Spinal cord (tissue), 10 donors: ENCODE measurements around the gene TMEM121. TPM values are rescaled to one million over a fixed set of nuclear protein-coding genes. Genes with fewer than 3 reads are reported as not detected.

Source experiments
- DNase-seq, 6 donors: peaks; one replicate each; pipeline versions ENCODE4 v3.0.0 to v3.0.0-alpha.2; 2013 to 2015; ENCODE audit warnings: low spot score in 6 of 6, low read depth in 4 of 6
- H3K27ac ChIP-seq: one replicate; pipeline ENCODE4 v1.5.1; 2013; ENCODE audit warnings: low read depth, low read length, control low read depth
- H3K27me3 ChIP-seq: one replicate; pipeline ENCODE4 v1.6.1; 2013; ENCODE audit warnings: low read length; ENCODE audit not compliant: control insufficient read depth, insufficient read depth
- H3K36me3 ChIP-seq: one replicate; pipeline ENCODE4 v1.6.1; 2013; ENCODE audit warnings: low read length; ENCODE audit not compliant: control insufficient read depth, insufficient read depth
- H3K4me1 ChIP-seq: one replicate; pipeline ENCODE4 v1.6.1; 2013; ENCODE audit warnings: low read length; ENCODE audit not compliant: control insufficient read depth, insufficient read depth
- H3K4me3 ChIP-seq: one replicate; pipeline ENCODE4 v1.5.1; 2013; ENCODE audit warnings: low read depth, low read length, control low read depth
- H3K9me3 ChIP-seq: one replicate; pipeline ENCODE4 v1.6.1; 2013; ENCODE audit warnings: low read length; ENCODE audit not compliant: control insufficient read depth, insufficient read depth
- WGBS: methylation state at CpG from one replicate; pipeline ENCODE4 v1.1.5; 2013; ENCODE audit warnings: missing lambda C conversion rate; ENCODE audit not compliant: insufficient coverage; 5-methylcytosine and 5-hydroxymethylcytosine counted together
- polyA plus RNA-seq, 2 donors: library from polyadenylated mRNA; unstranded; fragments of 120-200 nt; gene quantifications; one replicate each; pipeline ENCODE4 v1.2.1, GENCODE V29; 2013; ENCODE audit not compliant: insufficient read length in 2 of 2
- total RNA-seq, 2 donors: library from RNA; depleted of rRNA in 1 of 2; stranded (reverse); fragments of 120-200 nt in 1 of 2; fragments of >200 nt in 1 of 2; gene quantifications; one replicate each; pipeline versions ENCODE4 v1.2.3 to v1.2.4, GENCODE V29; 2013 to 2014
- donor health status: healthy.

Gene TMEM121
- total and polyA plus RNA-seq, 4 donors = 11.7 to 27.1 (median 18.1) TPM

DNA sequence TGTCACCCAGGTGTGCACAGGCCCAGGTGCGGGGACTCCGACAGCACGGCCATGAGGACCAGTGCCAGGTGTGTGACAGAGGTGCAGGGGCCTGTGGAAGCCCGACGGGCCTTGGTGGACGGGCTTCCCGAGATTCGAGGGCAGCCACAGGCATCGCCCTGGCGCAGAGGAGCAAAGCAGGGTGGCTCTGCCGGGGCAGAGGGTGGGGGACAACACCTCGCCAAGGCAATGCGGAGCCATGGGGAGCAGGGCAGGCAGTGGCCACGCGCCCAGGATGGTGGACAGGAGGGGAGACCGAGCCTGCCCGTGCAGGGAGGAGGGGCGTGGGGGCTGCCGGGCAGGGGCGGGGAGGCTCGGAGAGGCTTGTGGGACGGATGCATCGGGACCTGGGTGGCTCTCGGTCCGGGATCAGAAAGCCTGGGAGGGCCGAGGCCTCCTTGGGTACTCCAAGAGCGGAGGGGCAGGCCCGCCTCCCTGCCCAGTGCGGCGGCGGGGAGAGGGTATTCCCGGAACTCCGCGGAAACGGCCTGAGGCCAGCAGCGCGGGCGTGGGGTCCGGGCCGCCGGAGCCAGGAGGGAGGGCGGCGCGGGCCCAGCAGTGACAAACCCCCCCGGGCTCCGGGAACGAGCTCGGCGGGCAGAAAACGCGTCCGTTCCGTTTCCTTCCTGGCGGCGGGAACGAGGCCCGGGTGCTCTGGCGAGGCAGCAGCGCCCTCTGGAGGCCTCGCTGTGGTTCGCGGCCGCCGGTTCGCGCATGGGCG lies 1.6 kb downstream of the TMEM121 start:
- 4% methylated on average over 59 of the region's 67 CpGs for WGBS
- peak in 5 of 6 donors; percentile 68 to 94 (median 72) for DNase-seq
- Histone ChIP-seq H3K4me3 (peak overlapping the region; percentile 62), H3K4me1 (peaks cover 37% of the 10 kb centered on the region), H3K27ac (no peak overlapping the region), H3K27me3 (no peaks in the 10 kb centered on the region), H3K9me3 (no peaks in the 10 kb centered on the region), H3K36me3 (peaks cover 42% of the 10 kb centered on the region)

DNA sequence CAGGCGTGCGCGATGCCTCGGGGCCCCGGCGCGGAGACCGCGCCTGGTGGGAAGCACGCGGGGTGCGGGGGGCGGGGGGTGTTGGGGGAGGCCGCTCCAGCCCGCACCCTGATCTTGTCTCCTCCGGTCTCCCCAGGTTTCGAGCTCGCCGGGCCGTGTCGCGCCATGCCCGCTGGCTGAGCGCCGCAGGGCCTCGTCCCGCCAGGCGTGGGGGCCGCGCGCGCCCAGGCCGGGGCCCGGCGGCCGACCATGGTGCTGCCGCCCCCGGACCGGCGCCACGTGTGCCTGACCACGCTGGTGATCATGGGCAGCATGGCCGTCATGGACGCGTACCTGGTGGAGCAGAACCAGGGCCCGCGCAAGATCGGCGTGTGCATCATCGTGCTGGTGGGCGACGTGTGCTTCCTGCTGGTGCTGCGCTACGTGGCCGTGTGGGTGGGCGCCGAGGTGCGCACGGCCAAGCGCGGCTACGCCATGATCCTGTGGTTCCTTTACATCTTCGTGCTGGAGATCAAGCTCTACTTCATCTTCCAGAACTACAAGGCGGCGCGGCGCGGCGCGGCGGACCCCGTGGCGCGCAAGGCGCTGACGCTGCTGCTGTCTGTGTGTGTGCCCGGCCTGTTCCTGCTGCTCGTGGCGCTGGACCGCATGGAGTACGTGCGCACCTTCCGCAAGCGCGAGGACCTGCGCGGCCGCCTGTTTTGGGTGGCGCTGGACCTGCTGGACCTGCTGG lies 2.4 kb downstream of the TMEM121 start:
- Histone ChIP-seq H3K36me3 (peaks cover 48% of the 10 kb centered on the region), H3K4me3 (no peak overlapping the region), H3K27me3 (no peaks in the 10 kb centered on the region), H3K4me1 (peaks cover 42% of the 10 kb centered on the region), H3K9me3 (no peaks in the 10 kb centered on the region), H3K27ac (no peak overlapping the region)
- WGBS = 13% methylated on average over 86 of the region's 89 CpGs
- DNase-seq = peak in 2 of 6 donors; percentile 38 to 64

DNA sequence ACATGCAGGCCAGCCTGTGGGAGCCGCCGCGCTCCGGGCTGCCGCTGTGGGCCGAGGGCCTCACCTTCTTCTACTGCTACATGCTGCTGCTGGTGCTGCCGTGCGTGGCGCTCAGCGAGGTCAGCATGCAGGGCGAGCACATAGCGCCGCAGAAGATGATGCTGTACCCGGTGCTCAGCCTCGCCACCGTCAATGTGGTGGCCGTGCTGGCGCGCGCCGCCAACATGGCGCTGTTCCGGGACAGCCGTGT lies 2.9 kb downstream of the TMEM121 start:
- Histone ChIP-seq H3K27ac (no peak overlapping the region), H3K36me3 (peaks cover 51% of the 10 kb centered on the region), H3K4me1 (peaks cover 44% of the 10 kb centered on the region), H3K4me3 (no peak overlapping the region), H3K9me3 (no peaks in the 10 kb centered on the region), H3K27me3 (no peaks in the 10 kb centered on the region)
- no peak for DNase-seq
- 27% methylated on average over 24 of the region's 24 CpGs for WGBS

DNA sequence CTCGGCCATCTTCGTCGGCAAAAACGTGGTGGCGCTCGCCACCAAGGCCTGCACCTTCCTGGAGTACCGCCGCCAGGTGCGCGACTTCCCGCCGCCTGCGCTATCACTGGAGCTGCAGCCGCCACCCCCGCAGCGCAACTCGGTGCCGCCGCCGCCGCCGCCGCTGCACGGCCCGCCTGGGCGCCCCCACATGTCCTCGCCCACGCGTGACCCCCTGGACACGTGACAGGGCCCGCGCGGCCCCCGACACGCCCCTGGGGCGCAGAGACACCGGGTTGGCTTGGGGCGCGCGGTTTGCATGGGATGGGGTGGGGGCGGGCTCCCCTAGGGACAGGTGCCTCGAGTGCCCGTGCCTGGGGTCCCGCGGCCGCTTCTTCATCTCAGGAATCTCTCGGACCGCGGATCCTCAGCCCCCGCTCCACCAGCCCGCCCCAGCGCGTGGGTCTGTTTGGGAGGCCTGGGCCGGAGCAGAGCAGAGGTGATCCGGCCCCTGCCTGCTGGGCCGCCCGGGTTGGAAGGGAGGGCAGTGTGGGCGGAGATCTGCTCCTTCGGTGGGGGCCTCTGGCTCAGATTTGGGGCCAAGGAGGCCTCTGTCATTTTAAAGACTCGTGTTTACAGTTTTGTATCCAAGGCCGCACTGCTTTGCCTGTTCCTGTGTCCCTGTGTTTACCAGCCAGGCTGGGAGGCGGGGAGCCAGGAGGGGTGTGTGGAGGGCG lies 3.3 kb downstream of the TMEM121 start:
- Histone ChIP-seq H3K27me3 (no peaks in the 10 kb centered on the region), H3K27ac (no peak overlapping the region), H3K4me1 (peaks cover 48% of the 10 kb centered on the region), H3K9me3 (no peaks in the 10 kb centered on the region), H3K36me3 (peaks cover 55% of the 10 kb centered on the region), H3K4me3 (no peak overlapping the region)
- DNase-seq = no peak
- 56% methylated on average over 63 of the region's 63 CpGs for WGBS

DNA sequence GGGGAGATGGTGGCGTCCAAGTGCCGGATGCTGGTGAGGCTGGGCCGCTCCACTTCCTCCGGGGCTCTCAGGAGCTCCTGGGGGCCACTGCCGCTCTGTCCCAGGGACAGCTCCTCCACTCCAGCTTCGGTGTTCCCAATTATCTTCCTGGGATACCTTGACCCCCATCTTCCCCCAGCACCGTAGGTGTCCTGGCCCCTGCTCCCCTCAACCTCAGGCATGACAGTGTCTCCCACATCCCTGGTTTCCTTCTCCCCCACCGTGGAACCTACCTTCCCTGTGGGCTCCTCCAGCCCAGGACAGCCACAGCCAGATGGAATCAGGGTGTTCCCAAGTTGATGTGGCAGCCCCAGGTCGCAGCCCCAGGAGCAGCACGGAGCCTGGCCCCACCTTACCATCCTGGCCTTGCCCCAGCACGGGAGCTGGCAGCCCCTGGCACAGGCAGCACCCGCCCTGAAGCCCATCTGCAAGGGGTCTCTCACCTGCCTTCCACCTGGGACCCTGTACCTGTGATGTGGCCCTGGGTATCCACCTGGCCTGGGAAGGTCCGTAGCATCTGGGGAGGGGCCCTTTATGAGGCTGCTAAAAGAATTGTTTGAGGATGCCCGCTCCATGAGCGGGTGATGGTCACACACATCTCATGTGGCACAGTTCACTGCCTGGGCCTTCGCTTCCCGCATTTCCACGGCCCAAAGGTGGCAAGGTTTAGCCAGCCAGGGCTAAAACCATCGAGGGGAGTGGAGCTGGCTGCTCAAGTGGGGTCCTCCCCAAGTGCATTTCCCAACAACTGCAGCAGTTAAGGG lies 4.1 kb downstream of the TMEM121 start:
- no peak for DNase-seq
- peaks cover 50% of the 10 kb centered on the region for H3K4me1 ChIP-seq
- peaks cover 55% of the 10 kb centered on the region for H3K36me3 ChIP-seq
- 89% methylated on average over 19 of the region's 19 CpGs for WGBS
- no peak overlapping the region for H3K4me3 ChIP-seq
- H3K27ac ChIP-seq = no peak overlapping the region
- no peaks in the 10 kb centered on the region for H3K9me3 ChIP-seq
- H3K27me3 ChIP-seq = no peaks in the 10 kb centered on the region

DNA sequence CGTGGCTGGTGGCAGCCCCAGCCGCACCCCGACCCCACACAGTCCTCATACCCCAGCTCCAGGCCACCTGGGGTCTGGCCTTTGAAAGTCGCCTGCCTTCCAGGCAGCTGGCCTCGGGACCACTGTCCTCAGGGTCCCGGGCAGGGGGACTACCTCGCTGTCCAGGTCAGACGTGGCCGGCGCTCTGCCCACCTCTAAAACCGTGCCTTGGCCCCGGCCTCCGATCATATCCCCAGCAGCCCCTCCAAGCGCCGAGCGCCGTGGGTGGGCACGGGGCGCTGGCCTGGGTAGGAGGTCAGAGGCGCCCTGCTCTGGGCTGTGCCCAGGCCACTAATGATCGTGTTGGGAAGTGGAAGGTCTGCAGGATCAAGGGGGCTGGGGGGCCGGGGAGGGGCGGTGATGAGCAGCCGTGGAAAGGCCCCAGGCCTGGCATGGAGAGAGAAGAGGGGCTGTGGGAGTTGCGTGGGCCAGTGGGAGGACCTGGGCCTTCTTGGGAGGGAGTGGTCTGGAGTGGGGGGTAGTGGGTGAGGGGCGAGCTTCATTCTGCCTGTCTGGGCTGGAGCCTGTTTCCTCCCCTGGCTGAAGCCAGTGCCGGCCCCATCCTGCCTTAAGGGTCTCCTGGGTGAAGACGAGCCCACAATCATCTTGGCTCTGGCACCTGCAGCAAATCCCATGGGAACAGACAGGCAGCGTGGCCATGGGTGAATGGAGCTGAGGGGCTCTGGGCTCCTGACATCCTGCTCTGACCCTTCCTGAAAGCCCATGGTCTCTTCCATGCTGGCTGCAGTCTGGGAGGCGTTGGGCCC lies 4.9 kb downstream of the TMEM121 start:
- WGBS = 84% methylated on average over 21 of the region's 30 CpGs

DNA sequence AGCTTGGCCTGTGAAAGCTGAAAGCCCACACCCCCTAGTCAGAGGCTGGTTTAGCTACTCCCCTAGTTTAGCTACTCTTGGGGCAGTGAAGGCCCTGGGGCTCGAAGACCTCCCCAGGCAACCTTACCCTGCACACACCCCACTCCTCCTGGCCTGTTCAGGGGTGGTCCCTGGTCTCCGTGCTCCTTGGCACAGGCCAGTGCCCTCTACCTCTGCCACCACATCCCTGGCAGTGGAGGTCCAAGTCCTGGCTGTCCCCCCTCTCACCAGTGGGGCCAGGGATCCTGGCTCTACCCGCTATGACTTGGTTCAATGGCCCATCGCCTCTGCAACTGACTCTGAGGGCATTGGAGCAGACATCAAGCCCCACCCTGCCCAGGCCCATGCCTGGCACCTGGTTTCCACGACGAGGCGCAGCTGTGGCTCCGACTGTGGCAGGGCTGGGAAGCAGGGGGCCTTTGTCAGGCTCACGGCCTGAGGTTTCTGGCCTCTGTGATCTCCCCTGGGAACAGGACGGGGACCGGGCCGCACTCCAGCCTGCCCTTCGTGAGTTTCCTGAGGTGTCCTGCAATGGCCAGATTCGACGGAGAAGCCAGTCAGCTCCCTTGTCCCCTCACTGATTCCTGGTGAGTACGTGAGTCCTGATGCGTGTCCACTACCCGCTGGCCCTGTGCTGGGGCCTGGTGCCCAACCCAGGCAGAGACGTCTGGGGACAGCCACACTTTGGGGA lies 5.7 kb downstream of the TMEM121 start:
- H3K36me3 ChIP-seq = peaks cover 55% of the 10 kb centered on the region
- WGBS = 85% methylated on average over 19 of the region's 19 CpGs
- H3K4me3 ChIP-seq = no peak overlapping the region
- no peaks in the 10 kb centered on the region for H3K9me3 ChIP-seq
- DNase-seq = no peak
- H3K27ac ChIP-seq = no peak overlapping the region
- peaks cover 41% of the 10 kb centered on the region for H3K4me1 ChIP-seq
- H3K27me3 ChIP-seq = no peaks in the 10 kb centered on the region

More for the DNA sequence above, 4.9 kb downstream of the TMEM121 start:
- Histone ChIP-seq H3K27ac (no peak overlapping the region), H3K36me3 (peaks cover 55% of the 10 kb centered on the region), H3K27me3 (no peaks in the 10 kb centered on the region), H3K4me1 (peaks cover 45% of the 10 kb centered on the region), H3K9me3 (no peaks in the 10 kb centered on the region), H3K4me3 (no peak overlapping the region)
- DNase-seq = no peak

DNA sequence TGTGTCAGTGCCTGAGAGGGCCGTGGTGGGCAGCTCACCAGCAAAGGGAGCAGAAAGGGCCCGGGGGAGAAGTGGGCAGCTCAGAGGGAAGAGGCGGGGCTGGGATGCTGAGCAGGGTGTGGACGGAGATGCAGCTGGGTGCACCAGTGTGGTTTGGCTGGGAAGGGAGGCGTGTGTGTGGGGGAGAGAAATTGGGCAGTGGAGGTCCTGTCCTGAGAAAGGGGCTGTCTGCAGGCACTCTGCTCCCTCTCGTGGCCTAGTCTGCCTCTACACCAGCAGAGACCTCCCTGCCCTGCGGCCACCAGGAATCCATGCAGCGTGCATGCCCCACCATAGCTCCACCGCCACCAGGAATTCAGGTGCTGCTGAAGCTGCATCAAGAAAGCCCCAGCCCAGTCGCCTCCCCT lies 6.4 kb downstream of the TMEM121 start:
- 58% methylated on average over 8 of the region's 10 CpGs for WGBS
- Histone ChIP-seq H3K36me3 (peaks cover 55% of the 10 kb centered on the region), H3K9me3 (no peaks in the 10 kb centered on the region), H3K4me1 (peaks cover 38% of the 10 kb centered on the region), H3K27me3 (no peaks in the 10 kb centered on the region), H3K27ac (no peak overlapping the region), H3K4me3 (no peak overlapping the region)
- DNase-seq = peak in 2 of 6 donors; percentile 10 to 16
